Effector memory CD4-positive, alpha-beta T cell (primary cell): ENCODE data around the gene KSR2.

Experiments used
- DNase-seq, 3 donors: peaks; one replicate each; pipeline ENCODE4 v3.0.0-alpha.2; 2020
- H3K27ac ChIP-seq: 2 replicates; pipeline ENCODE4 v1.7.0; 2013; ENCODE audit warnings: mild to moderate bottlenecking, low read length, moderate library complexity; ENCODE audit not compliant: insufficient read depth, poor library complexity, severe bottlenecking
- H3K27me3 ChIP-seq: replicated peaks from 2 replicates; pipeline ENCODE4 v1.7.0; 2013; ENCODE audit warnings: mild to moderate bottlenecking, low read length; ENCODE audit not compliant: insufficient read depth, control insufficient read depth, poor library complexity, severe bottlenecking
- H3K36me3 ChIP-seq: 2 replicates; pipeline ENCODE4 v1.7.0; 2013; ENCODE audit warnings: mild to moderate bottlenecking, low read length, moderate library complexity; ENCODE audit not compliant: control insufficient read depth, insufficient read depth
- H3K4me1 ChIP-seq: 2 replicates; pipeline ENCODE4 v1.7.0; 2013; ENCODE audit warnings: low read length, mild to moderate bottlenecking; ENCODE audit not compliant: control insufficient read depth, insufficient read depth, poor library complexity, severe bottlenecking
- H3K4me3 ChIP-seq: 2 replicates; pipeline ENCODE4 v1.7.0; 2013; ENCODE audit warnings: low read length, low read depth, mild to moderate bottlenecking; ENCODE audit not compliant: insufficient read depth, poor library complexity, severe bottlenecking
- H3K9me3 ChIP-seq: 2 replicates; pipeline ENCODE4 v1.7.0; 2013; ENCODE audit warnings: mild to moderate bottlenecking, low read length, moderate library complexity; ENCODE audit not compliant: control insufficient read depth

KSR2 gene

DNA sequence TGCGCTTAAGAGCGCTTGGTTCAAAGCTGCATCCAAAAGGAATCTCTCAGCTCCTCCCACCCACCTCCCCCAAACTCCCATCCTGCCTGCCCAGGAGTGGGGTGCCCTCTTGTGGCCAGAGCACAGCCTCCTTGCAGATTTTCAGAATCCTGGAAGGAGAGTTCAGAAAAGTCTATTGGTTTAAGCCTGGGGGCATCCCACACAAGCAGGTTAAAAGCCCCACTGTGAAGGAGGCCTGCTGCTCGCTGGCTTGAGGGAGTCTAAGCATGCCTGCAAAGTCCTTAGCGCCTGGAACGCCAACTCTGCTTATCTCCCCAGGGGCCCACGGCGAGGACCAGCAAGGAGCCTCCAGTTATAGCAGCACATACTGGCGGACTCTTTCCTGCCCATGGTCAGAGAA lies 297.1 kb downstream of the KSR2 start:
- Histone ChIP-seq H3K27me3 (no peaks in the 10 kb centered on the region), H3K9me3 (no peaks in the 10 kb centered on the region), H3K4me3 (no peak overlapping the region), H3K27ac (no peak overlapping the region), H3K36me3 (no peaks in the 10 kb centered on the region), H3K4me1 (no peaks in the 10 kb centered on the region)
- DNase-seq, result no peak

GRCh38 chr12:117664169-117664568 lies 304.6 kb downstream of the KSR2 start:
- DNase-seq, result no peak
- Histone ChIP-seq H3K27ac (no peak overlapping the region), H3K4me3 (no peak overlapping the region), H3K9me3 (no peaks in the 10 kb centered on the region), H3K27me3 (no peaks in the 10 kb centered on the region), H3K36me3 (no peaks in the 10 kb centered on the region), H3K4me1 (no peaks in the 10 kb centered on the region)

DNA sequence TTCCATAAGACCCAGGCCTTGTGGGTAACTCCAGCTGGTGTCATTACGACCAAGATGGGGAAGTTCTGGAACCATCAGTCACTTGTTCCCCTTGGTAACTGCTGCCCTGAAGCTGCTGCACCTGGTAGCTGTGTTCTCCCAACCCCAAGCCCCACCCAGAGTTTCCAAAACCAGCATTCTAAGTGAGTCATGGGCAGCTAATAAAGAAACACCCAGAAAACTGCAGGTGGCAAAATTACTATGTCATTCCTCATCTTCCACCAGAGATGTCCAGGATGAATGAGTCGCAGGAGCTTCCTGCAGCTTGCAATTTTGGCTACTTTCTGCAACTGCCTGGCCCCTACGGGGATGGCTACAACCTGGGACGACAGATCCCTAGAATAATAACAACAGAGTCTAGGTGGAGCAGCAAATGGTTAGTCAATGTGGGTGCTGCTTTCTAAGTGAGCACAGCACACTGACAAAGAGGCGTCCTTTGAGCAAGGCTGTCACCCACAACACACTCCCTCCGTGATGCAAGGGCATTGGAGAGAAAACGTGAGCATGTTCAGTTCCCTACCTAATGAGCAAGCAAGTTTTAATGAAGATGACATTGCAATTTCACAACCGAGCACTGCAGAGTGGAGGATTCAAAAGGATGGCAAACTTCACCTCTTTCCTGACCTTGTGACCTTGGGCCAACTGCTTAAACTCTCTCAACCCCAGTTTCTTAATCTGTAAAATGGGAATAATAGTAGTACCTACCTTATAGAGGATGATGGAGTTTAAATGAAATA lies 306.0 kb downstream of the KSR2 start:
- DNase-seq, result no peak
- H3K9me3 ChIP-seq, result no peaks in the 10 kb centered on the region
- no peaks in the 10 kb centered on the region for H3K27me3 ChIP-seq
- no peaks in the 10 kb centered on the region for H3K36me3 ChIP-seq
- H3K4me1 ChIP-seq, result no peaks in the 10 kb centered on the region
- H3K4me3 ChIP-seq, result no peak overlapping the region
- no peak overlapping the region for H3K27ac ChIP-seq

- Histone ChIP-seq H3K27me3 (no peaks in the 10 kb centered on the region), H3K27ac (no peak overlapping the region), H3K36me3 (no peaks in the 10 kb centered on the region), H3K4me1 (no peaks in the 10 kb centered on the region), H3K9me3 (no peaks in the 10 kb centered on the region), H3K4me3 (no peak overlapping the region)
- no peak for DNase-seq
Measured at GRCh38 chr12:117662220-117662619, 306.6 kb downstream of the KSR2 start.

- H3K27ac ChIP-seq, result no peak overlapping the region
- H3K4me3 ChIP-seq, result no peak overlapping the region
- H3K27me3 ChIP-seq, result no peaks in the 10 kb centered on the region
- DNase-seq, result no peak
- H3K4me1 ChIP-seq, result no peaks in the 10 kb centered on the region
- H3K36me3 ChIP-seq, result no peaks in the 10 kb centered on the region
- H3K9me3 ChIP-seq, result no peaks in the 10 kb centered on the region
Measured at GRCh38 chr12:117661471-117661870, 307.3 kb downstream of the KSR2 start.

GRCh38 chr12:117660896-117661295 lies 307.9 kb downstream of the KSR2 start:
- no peak overlapping the region for H3K27ac ChIP-seq
- no peaks in the 10 kb centered on the region for H3K27me3 ChIP-seq
- H3K9me3 ChIP-seq, result no peaks in the 10 kb centered on the region
- DNase-seq, result no peak
- no peaks in the 10 kb centered on the region for H3K36me3 ChIP-seq
- no peaks in the 10 kb centered on the region for H3K4me1 ChIP-seq
- no peak overlapping the region for H3K4me3 ChIP-seq

- no peaks in the 10 kb centered on the region for H3K4me1 ChIP-seq
- no peaks in the 10 kb centered on the region for H3K27me3 ChIP-seq
- no peak overlapping the region for H3K27ac ChIP-seq
- H3K36me3 ChIP-seq, result no peaks in the 10 kb centered on the region
- no peaks in the 10 kb centered on the region for H3K9me3 ChIP-seq
- no peak overlapping the region for H3K4me3 ChIP-seq
- no peak for DNase-seq
Measured at GRCh38 chr12:117658226-117658625, 310.6 kb downstream of the KSR2 start.

- H3K27ac ChIP-seq, result no peak overlapping the region
- H3K36me3 ChIP-seq, result no peaks in the 10 kb centered on the region
- H3K9me3 ChIP-seq, result no peaks in the 10 kb centered on the region
- no peak overlapping the region for H3K4me3 ChIP-seq
- no peak for DNase-seq
- no peaks in the 10 kb centered on the region for H3K27me3 ChIP-seq
- H3K4me1 ChIP-seq, result no peaks in the 10 kb centered on the region
Measured at GRCh38 chr12:117649796-117650195, 319.0 kb downstream of the KSR2 start.

DNA sequence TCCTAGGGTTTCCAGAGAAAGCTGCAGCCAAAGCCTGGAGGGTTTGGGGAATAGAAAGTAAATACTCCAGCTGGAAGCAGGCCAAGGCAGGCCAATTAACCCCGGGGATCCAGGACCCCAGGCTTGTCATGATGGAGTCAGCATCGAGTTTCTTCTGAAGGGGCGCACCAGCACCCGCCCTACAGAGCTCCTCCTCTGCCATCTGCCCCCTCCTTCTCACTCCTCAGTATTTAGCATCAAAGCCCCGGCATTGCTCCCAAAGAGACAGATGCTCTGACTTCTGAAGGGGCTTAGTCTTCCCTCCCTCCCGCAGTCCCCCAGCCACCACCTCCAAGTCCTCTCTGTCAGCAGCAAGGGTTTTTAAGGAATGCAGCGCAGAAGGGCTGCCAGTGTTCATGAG lies 322.3 kb downstream of the KSR2 start:
- DNase-seq, result no peak
- H3K9me3 ChIP-seq, result no peaks in the 10 kb centered on the region
- no peak overlapping the region for H3K4me3 ChIP-seq
- H3K4me1 ChIP-seq, result no peaks in the 10 kb centered on the region
- no peaks in the 10 kb centered on the region for H3K36me3 ChIP-seq
- no peak overlapping the region for H3K27ac ChIP-seq
- no peaks in the 10 kb centered on the region for H3K27me3 ChIP-seq

DNA sequence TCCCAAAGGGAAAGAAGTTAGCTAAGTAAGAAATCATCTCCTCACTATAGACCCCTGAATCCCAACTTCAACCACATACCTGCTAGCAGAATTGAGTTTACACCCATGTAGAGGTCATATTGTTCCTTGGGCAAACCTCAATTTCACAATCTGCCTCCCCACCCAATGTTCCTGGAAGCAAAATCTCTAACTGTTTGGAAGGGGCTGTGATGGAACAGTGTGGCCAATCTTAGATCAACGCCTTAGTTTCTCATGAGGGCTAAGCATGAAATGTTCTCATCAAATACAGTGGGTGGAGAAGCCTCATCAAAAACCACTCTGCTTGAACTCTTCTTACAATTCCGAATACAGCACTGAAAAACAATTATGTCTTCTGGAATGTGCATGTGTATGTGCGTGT lies 323.3 kb downstream of the KSR2 start:
- Histone ChIP-seq H3K4me1 (no peaks in the 10 kb centered on the region), H3K9me3 (no peaks in the 10 kb centered on the region), H3K4me3 (no peak overlapping the region), H3K36me3 (no peaks in the 10 kb centered on the region), H3K27me3 (no peaks in the 10 kb centered on the region), H3K27ac (no peak overlapping the region)
- DNase-seq, result no peak
